ENCODE results near the gene RNF130.
A peak's percentile ranks its signal among the peaks of the same experiment; 100 is the strongest.
"Not testable (repeated sequence)": the region's sequence is repeated elsewhere in the genome, so short reads cannot be mapped to it uniquely, and the experiment has no call there.

RNF130 gene

DNA sequence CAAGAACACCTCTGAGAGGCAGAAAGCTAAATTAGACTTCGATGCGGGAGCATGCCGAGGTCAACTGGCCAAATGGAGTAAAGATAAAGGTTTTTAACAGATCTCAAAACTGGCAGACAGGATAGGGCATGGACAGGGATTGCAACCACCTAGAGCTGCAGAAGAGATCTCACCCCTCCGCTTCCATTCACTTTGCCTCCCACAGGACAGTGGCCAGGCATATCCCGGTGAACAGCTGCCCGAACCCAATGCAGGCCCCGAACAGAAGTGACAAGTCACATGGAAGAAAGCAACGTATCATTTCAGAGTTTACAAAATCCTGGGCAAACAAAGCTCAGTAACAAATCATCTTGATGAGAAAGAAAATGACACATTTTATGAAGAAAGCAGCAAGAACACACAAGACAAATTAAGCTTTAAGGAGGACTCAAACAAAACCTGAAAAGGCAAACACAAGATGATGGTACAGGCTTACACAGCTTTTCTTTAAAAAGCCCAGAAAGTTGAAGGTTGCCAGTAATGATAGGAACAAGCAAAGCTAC is 18.4 kb downstream of the RNF130 start:
- no peak for DNase-seq

DNA sequence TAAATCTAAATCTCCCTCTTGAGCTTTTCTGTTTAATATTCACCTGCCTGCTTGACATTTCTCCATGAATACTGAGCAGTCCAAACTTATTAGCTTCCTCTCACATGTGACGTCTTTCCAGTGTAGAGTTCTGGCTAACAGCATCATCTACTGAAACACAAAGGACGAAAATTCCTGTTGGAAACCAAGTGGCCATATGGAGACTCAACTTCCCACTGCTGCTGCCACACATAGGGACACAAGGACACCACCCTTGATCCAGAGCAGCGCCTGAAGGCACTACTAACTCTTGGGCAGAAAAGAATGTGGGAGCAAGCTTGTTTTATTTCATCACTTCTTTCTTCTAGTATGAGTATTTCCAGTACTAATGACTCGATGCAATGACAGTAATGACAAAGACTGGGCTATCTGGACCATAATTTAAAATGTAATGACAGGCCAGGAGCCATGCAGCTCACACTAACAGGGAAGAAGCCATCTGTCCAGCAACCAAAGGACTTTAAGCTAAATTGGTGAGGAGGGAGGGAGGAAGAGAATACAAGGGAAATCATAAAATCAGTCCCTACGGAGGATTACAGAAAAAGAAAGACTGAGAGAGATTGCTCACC is 19.2 kb downstream of the RNF130 start:
- no peak for DNase-seq

DNA sequence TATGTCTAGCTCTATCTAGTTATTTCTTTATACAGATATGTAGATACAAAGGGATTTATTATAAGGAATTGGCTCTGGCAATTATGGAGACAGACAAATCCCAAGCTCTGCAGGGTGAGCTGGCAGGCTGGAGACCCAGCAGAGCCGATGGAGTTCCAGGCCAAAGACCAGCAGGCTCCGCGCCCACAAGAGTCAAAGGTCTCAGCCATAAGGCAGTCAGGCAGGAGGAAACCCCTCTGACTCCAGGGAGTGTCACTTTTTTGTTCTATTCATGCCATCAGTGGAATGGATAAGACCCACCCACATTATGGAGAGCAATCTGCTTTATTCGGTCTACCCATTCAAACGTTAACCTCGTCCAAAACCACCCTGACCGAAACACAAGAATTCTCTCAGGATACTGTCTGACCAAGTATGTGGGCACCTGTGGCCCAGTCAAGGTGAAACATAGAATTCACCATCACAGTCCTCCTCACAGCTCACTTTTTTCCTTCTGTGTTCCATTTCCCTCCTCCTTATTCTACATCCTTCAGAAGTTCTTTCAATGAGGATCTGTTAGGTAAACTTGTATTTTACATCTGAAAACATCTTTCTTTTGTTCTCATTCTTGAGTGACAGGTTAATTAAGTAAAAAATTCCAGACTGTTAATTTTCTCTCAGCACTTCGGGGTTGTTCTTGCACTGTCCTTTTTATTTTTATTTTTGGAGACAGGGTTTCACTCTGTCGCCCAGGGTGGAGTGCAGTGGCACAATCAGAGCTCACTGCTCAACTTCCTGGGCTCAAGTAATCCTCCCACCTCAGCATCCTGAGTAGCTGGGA is 21.2 kb downstream of the RNF130 start:
- no peak for DNase-seq

DNA sequence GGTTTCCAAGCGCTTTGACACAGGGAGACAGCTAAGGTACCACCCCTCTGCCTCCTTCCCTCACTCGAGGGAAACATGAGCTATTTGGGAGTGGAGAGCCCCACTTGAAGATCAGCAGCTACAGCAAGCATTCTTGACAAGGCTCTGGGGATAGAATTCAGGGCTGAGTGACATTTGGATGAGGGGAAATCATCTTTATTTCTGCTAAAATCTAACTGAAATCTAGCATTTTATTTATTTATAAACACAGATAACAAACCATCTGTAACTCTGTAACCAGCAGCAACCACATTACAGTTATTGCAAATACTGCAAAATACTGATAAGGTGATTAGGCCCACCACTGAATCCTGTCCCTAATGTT is 22.4 kb downstream of the RNF130 start:
- no peak for DNase-seq

DNA sequence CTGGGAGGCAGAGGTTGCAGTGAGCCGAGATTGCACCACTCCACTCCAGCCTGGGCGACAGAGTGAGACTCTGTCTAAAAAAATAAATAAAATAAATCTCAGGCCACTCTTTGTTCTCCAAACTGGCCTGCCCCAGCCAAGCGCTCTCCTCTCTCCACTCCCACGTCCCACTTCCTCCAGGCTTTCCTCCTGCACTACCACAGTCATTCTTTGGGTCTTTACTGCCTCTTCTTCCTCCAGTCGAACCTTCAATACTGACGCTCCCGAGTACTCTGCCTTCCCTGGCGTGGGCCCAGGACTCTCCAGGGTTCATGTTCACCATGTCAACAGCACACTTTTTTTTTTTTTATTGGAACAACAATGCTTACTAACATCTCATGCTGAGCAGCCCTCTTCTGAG is 23.9 kb downstream of the RNF130 start:
- DNase-seq = peak; percentile 29

DNA sequence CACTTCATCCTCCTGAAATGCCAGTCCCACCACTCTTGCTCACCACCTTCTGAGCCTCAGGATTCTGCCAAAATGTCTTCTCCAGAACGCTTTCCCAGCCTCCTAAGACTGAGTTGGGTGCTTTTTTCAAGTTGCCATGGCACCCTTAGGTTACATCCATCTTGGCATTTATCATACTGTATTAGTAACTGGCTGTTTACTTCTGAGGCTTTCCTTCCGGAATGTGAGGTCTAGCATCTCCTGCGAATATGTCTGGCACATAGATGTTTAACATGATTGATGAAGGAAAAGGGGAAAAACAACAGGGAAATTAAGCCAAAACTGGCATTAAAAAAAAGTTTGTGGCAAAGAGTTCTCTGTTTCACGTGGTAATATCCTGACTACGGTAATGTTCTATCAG is 24.9 kb downstream of the RNF130 start:
- DNase-seq = no peak

DNA sequence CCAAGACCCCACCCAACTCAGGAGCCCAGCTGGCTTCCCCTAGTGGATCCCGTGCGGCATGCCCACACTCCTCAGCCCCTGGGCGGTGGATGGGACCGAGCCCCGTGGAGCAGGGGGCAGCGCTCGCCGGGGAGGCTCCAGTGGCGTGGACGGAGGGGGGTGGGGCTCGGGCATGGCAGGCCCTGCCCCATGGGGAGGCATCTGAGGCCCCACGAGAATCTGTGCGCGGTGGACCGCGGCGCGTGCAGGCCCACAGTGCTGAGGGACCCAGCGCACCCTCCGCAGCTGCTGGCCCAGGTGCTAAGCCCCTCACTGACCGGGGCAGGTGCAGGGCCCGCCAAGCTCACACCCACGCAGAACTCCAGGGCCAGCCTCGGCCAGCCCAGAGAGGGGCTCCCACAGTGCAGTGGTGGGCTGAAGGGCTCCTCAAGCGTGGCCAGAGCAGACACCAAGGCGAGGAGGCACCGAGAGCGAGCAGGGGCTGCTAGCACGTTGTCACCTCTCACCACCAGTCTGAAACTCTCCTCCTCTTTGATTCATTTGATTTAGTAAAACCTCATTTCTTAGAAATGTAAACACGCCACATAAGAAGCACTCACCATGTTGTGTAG is 25.6 kb downstream of the RNF130 start:
- DNase-seq = no peak

DNA sequence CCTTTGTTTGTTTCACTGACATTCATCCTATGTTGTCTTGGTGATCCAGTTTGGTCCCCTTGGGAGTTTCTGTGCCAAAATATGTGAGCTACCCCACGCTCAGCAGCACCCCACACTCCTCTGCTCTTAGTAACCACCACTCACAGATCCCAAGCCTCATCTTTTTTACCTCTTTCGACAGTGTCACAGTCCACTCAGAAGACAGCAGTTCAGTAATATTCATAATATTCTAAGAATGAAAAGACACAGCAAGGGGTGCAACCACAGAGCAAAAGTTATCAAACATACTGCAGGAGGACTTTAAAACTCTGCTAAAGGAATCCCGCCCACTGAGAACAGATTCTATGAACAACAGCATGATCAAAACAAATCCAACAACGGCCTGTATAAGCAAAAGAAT is 28.2 kb downstream of the RNF130 start:
- no peak for DNase-seq

DNA sequence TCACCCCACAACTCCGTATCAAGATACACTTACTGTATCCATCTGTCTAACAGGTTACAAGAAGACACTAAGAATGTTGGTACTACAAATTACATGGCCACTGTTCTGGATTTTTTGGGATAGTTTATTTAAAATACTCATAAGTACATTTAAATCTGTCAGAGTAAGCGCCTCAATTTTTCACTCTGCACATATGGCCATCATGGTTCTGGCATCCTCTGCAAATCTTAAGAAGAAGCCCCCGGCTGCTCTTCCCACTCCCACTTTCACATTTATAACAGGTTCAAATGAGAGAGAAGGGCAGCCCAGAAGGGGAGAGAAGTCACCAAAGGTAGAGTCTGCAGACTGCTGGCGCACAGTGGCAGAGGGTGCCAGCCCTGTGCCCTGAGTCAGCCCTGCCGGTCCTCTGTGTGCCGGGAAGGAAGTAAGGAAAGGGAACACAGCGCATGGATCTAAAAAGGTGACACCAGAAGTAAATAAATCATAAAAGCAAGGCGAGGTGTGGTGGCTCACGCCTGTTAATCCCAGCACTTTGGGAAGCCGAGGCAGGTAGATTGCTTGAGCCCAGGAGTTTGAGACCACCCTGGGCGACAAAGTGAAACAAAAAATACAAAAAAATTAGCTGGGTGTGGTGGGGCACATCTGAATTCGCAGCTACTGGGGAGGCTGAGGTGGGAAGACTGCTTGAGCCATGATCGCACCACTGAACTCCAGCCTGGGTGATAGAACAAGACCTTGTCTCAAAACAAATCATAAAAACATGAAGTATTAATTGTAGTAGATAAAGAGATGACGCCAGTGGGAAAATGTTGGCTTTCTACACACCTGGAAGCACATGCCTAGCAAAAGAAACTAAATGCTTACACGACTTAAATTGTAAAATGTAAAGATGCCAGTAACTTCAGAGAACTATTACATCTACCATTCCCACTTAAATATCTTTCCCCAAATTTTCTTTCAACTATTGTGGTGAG is 30.0 kb downstream of the RNF130 start:
- no peak for DNase-seq

DNA sequence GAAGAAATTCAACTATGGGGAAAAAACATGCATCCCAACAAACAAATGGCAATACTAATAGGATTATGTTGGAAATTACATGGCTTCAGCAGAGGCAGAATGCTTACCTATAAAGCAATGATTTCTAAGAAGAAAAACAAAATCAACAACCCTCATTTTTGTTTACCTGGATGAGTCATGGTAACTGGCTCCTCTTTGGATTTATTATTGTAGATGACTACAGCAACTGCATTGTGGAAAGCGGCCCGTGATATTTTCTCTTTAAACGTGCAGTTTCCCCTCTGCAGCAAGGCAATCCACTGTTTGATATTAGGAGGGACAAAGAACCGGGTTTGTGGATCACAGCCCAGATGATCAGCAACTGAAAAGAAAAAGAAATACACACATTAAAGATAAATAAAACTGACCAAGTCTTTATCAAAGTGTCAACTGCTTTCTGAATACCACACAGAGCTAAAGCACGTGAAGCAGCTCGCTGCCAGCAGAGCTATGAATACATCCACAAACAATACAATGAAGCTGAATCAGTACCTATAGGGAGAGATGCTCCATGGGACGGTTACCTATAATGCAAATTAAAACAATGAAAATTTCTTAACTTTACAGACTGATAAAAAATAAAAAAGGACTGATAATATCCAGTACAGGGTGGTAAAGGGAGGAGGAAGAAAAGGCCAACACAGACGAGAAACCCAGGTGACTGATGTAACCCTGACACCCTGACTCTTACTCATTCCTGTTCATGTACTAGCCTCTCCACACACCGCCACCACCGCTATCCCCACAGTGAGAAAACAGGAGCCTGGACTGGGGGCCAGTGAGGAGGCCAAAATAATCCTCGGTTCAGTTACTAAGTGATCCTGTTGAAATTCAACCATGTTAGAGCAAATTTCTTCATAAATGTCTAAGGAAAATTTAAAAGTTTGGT is 31.0 kb downstream of the RNF130 start:
- no peak for DNase-seq

DNA sequence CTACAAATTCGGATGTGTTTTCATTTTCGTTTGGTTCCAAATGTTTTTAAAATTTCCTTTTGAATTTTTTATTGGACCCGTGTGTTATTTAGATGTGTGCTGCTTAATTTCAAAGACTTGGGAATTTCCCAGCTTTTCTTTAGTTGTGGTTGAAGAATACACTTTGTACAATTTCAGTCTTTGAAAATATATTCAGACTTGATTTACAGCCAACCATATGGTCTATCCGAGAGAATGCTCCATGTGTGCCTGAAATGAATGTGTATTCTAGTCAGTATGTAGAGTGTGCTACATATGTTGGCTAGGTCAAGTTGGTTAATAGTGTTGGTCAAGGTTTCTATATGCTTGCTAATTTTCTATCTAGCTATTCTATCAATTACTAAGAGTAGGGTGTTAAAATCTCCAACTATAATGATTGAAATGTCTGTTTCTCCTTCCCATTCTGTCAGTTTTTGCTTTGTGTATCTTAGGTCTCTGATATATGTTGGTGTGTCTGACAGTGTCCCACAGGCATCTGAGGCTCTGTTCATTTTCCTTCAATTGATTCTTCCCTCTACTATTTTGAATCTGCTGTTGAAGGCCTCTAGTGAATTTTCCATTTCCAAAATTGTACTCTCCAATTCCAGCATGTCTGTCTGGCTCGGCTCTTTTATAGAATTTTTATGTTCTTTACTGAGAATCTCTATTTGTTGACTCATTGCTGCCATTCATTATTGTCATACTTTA is 36.2 kb downstream of the RNF130 start:
- no peak for DNase-seq

DNA sequence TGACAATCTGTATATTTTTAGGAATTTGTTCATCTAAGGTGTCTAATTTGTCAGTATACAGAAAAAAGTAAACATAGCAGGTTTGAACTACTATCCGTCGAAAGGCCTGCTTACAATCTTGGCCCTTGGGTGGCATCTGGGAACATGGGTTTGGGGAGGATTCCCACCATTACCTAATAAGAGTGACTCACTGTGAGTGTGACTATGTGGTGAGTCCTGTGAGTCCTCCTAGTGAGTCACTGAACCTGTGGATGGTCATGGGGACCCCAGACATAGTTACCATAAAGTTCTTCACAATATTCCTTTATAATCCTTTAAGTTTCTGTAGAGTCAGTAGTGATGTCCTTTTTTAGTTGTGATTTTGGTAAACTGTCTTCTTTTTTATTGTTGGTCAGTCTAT is 37.0 kb downstream of the RNF130 start:
- DNase-seq = peak; percentile 83

DNA sequence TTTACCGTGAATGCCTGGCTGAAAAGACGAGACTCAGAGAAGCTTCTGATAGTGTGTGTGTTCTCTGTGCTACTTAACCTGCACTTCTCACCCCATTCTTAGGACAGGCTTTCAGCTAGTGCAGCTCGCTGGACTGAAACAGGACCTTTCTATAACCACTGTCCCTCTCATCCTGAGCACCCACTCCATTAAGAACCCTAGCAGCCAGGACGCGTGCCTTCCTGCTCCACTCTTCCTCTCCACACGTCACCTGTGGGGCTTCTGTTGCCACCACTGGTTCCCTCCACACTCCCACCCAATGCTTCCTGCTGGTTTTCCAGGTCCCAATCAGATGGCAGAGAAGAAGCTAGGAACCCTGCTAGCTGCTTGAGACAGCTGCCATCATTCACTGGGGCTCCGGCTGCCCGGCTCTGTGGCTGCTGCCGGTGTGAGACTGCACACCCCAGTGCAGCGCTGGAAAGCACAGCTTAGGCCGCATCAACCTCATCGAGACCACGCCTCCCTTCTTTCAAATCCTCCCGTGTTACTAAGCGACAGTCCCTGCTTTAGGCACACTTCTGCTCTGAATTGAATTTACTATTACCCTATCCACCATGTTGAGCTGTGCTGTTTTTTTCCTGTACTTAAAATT is 44.0 kb downstream of the RNF130 start:
- DNase-seq = no peak

DNA sequence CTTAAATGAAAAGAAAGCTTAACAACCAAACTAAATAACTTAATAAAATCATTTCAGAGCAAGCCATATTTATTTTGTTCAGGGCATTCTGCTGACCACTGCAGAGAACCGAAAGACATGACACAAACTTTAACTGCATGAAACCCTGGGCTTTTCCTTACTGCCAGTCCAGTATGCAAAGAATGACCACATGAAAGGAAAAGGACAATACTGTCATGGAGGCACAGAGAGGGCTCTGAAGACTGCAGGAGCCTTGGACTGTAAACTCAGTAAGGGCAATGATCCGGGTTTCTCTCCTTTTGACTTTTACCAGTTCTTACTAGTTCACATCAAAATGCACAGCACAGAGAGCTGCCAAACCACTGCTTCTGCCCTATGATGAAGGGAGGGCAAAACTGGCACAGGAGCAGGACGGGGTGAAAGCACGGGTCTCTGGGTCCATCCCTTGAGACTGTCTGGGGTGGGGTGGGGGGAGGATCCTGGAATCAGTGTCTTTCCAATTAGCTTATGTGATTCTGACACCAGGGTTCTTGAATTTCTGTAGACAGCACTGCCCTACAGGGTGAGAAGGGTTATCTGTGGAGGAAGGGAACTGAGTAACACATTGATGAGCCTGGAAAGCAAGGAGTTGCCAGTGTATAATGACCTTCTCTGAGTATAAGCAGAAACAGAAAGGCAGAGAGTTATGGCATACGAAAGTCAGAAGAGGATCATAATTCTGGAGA is 44.7 kb downstream of the RNF130 start:
- DNase-seq = no peak

DNA sequence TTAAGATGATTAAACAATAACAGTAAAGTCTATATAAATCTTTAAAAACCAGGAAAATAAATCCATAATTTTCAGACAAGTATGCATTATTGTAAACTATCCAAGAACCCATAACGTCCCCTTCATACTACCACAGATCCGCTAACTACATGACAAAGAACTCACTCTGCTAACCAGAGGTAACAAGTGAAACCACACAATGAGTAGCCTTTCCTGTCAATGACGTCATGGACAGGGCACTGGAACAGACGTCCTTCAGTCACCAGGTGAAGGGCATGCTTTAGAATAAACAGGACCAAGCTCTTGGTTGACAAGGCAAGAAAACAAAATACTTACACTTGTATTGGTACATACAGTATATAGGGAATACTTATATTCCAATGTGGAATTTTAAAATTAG is 45.2 kb downstream of the RNF130 start:
- peak; percentile 54 for DNase-seq

DNA sequence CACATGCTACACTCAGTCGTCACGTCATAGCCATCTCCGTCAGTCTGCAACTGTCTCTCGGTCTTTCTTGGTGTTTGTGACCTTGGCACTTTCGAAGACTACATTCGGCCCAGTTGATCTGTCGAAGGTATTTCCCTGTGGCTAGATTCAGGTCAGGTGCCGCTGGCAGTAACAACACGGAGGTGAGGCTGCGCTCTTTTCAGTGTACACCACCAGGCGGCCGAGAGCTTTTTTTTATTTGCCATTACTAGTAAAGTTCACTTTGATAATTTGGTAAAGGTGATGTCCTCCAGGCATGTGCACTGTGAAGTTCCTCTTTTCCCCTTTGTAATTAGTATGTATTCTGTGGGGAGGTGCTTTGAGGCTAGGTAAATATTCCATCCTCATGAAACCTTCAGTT is 49.7 kb downstream of the RNF130 start:
- no peak for DNase-seq

DNA sequence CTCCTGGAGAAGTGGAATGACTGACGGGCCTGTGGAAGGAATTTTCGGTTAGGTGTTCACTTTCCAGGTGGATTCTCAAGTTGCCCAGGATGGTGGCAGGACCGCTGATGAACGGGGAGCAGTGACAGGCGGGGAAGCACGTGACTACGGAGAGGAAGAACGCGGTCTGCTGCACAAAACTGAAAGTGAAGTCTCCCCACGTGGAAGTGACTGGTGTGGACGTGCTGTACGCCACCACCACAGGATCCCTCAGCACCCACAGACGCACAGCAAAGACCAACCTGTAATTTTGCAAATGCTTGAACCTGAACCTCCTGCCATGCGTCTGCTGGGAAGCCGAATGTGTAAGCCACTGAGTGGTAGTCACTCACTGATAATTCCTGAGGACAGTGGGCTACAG is 51.4 kb downstream of the RNF130 start:
- no peak for DNase-seq

DNA sequence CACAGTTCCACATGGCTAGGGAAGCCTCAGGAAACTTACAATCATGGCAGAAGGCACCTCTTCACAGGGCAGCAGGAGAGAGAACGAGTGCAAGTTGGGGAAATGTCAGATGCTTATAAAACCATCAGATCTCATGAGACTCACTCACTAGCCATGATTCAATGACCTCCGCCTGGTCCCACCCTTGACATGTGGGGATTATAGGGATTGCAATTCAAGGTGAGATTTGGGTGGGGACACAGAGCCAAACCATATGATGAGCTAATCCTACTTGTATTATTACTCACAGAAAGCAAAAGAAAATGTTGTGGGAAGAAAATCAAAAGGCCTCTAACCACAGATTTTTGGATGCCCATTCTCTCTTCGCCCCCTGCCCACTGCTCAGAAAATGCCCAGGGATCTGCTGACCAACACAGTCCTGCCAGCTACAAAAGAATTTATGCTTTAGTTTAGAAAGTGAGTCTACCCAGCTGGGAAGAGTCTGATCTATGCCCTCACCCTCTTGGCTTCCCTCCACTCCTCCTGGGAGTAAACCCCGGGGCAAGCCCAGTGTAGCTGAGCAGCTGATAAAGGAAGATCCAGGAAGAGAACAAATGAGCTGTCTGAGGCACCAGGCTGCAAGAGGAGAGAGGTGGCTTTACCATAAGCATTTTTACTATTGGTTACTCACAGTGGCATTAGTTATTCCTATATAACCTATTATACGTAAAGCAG is 53.1 kb downstream of the RNF130 start:
- no peak for DNase-seq

DNA sequence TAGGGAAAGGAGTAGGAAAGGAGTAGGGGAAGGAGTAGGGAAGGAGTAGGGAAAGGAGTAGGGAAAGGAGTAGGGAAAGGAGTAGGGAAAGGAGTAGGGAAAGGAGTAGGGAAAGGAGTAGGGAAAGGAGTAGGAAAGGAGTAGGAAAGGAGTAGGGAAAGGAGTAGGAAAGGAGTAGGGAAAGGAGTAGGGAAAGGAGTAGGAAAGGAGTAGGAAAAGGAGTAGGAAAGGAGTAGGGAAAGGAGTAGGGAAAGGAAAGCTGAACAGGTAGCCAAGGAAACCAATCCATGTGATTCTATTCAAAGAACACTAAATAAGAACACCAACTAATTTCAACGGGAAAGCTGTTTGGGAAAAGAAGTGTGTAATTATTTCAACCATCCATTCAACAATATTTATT is 56.0 kb downstream of the RNF130 start:
- DNase-seq = not testable (repeated sequence)
